GM21529 (cell line): ENCODE data around the gene TP53RK.

Source experiments
- ATAC-seq: cut with Tn5 transposase; IDR thresholded peaks from one replicate; pipeline ENCODE4 v1.9.1; 2021; ENCODE audit not compliant: unreplicated experiment

The TP53RK gene

DNA sequence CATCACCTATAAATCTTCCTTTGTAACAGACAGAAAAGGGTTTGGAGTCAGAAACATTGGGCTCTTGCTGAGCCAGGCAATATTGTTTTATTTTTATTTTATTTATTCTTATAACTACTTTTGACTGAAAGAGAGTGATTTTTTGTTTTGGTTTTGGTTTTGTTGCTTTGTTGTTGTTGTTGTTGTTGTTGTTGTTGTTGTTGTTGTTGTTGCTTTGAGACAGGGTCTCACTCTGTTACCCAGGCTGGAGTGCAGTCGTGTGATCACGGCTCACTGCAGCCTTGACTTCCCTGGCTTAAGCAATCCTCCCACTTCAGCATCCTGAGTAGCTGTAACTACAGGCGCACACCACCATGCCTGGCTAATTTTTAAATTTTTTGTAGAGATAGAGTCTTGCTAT lies 22.9 kb downstream of the TP53RK start:
- ATAC-seq = no peak

DNA sequence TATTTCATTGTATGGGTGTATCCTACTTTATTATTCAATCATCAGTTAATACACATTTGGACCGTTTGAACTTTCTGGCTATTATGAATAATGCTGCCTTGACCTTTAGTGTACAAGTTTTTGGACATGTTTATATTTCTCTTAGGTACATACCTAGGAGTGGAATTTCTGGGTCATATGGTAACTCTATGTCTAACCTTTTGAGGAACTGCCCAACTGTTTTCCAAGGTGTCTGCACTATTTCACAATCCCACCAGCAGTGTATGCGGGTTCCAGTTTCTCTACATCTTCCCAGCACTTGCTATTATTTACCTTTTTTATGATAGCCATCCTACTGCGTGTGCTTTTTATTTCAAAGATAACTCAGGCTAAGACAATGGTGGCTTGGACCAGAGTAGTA lies 23.6 kb downstream of the TP53RK start:
- no peak for ATAC-seq

GRCh38 chr20:46663531-46663930 lies 25.7 kb downstream of the TP53RK start:
- ATAC-seq = no peak

DNA sequence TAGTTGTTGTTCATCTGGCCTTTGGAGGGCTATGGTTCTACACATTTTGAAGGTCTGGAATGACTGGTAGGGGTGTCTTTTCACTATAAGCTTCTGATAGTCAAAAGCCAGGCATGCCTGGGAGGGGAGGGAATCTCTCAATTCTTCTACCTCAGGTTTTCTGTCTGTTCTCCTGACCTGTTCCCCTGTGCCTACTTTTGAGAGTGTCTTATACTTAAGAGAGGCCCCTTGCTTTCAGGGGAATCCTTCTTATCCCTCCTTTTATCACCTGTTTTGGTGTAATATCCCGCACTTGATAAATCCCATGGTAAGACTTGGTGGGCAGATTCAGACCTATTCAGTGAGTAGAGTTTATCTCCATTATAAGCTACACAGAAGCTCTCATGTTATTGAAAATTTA lies 27.6 kb downstream of the TP53RK start:
- ATAC-seq = no peak

DNA sequence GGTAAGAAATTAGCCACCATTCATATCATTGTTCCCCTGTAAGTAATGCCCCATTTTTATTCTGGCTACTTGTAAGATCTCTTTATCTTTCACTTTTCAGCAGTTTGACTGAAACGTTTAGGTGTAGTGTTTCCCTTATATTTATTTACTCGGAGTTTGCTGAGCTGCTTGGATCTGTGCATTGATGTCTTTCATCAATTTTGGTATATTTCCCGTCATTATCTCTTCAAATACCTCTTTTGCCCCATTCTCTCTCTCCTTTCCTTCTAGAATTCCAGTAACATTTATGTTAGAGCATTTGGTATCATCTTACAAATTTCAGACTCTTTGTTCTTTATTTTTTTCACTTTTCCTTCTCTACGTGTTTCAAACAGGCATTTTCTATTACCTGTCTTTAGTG lies 28.8 kb downstream of the TP53RK start:
- ATAC-seq = no peak

- no peak for ATAC-seq
Measured at GRCh38 chr20:46657618-46658017, 31.6 kb downstream of the TP53RK start.

DNA sequence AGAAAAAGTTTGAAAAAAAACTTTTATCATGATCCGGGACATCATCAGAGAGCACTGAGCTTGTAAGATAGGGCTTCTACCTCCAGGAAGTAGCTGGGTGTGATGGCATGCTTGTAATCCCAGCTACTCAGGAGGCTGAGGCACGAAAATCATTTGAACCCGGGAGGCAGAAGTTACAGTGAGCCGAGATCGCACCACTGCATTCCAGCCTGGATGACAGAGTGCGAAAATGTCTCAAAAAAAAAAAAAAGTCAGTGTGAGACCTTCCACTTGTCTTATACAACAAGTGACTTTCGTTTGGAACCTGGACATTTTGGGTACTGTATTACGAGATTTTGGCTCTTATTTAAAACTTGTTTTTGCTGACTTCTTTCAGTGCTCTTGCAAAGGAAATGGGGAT lies 32.1 kb downstream of the TP53RK start:
- no peak for ATAC-seq

DNA sequence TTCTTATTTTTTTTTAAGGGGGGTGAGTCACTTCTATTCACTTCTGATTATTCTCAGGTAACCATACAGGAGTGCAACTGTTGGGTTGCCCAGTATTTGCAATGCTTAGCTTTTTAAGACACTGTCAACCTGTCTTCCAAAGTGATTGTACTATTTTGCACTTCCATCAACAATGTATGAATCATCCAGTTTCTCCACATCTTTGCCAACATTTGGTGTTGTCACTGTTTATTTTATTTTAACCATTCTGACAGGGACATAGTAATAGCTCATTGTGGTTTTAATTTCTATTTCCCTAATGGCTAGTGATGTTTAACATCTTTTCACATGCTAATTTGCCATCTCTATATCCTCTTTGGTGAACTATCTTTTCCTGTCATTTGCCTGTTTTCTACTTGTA lies 36.5 kb downstream of the TP53RK start:
- ATAC-seq = no peak

GRCh38 chr20:46651091-46651962 lies 37.9 kb downstream of the TP53RK start, which contains the start of gene SLC13A3:
SLC13A3 (minus strand) TSS chr20:46651459; CDS start chr20:46651421, 38 bp downstream.
- ATAC-seq = no peak

GRCh38 chr20:46650575-46651090 lies 38.6 kb downstream of the TP53RK start:
- ATAC-seq = no peak

DNA sequence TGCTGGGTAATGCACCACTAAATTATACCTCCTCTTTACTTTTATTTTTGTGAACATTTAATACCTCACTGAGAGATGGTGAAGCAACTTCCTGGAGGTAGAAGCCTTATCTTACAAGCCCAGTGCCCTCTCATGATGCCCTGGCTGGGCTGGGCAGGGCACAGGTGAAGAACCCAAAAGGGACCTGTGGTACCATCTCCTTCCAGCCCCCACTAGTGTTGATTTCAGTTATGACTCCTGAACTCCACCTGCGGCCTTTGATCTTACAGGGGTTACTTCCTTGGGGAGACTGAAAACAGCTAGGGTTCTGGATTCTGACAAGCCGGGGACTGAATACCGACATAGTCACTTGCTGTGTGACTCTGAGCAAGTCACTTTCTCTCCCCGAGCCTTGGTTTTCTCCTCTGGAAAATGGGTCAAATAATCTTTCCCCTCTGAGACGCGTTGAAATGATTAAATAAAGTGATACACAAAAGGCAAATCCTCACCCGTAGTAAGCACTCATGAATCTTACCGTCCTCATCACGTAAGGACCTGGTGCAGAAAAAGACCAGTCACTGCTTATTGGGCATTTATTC lies 39.2 kb downstream of the TP53RK start:
- ATAC-seq = no peak

GRCh38 chr20:46649650-46649949 lies 39.6 kb downstream of the TP53RK start:
- ATAC-seq = no peak

- ATAC-seq = no peak
Measured at GRCh38 chr20:46648903-46649649, 40.2 kb downstream of the TP53RK start.

- ATAC-seq = no peak
Measured at GRCh38 chr20:46647469-46647868, 41.8 kb downstream of the TP53RK start.

DNA sequence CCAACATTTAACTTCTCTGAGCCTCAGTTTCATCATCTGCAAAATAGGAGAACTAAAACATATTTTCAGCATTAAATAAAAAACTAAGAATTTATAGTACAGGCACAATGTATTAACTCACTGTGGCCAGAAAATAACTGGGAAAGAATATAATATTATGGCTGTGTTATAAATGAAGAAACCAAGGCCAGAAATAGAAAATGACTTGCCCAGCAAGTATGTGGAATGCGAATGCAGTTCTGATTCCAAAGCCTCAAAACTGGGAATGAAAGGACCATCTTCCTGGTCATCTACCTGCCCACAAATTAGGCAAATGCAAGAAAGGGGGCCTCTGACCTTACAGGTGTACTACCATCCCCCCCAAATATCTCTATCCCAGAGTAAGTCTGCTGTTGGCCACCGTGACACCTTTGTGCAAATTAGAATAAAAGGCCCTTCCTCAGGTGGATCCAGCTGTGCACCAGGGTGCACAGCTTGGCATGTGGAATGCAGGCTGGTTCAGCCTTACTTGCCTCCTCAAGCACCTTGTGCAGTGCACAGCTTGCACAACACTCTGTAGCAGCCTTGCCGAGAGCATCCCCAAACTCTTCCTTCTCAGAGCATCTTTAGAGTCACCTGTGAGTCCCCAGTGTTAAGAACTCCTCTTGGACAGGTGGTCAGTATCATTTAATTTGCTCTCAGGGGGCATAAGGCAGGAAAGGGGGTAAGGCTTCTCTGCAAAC lies 42.4 kb downstream of the TP53RK start:
- no peak for ATAC-seq

DNA sequence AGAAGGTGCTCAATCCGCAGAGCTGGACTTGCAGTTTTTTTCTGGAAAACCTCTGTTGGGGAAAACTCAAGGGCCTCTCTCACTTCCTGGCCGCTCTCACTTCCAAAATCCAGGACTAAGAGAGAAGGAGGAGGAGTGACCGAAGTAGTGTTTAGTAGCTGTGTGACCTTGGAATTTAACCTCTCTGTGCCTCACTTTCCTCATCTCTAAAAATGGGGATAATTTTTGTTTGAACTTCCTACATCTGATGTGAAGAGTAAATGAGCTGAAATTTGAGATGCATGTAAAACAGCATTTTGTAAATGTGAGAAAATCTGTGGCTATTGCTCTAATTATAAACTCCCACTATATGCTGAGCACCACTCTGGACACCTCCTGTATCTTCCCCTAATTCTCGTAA lies 43.1 kb downstream of the TP53RK start:
- no peak for ATAC-seq

- ATAC-seq = no peak
Measured at GRCh38 chr20:46644733-46645132, 44.5 kb downstream of the TP53RK start.

DNA sequence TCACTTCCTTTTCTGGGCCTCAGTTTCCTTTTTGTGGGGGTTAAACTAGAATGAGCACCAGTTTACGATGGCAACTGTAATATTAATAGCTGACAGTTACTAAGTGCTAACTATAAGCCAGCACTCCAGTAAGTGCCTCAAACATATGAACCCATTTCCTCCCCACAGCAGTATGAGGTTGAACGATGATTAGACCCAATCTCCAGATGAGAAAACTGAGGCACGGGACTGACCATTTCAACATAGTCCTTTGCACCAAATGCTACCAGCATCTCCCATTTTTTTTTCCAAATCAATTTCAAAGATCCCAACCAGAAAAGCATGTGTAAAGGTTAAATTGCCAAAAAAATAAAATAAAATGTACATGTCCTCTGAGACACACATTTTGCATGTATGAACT lies 45.1 kb downstream of the TP53RK start:
- ATAC-seq = no peak

- no peak for ATAC-seq
Measured at GRCh38 chr20:46642969-46643343, 46.3 kb downstream of the TP53RK start.

DNA sequence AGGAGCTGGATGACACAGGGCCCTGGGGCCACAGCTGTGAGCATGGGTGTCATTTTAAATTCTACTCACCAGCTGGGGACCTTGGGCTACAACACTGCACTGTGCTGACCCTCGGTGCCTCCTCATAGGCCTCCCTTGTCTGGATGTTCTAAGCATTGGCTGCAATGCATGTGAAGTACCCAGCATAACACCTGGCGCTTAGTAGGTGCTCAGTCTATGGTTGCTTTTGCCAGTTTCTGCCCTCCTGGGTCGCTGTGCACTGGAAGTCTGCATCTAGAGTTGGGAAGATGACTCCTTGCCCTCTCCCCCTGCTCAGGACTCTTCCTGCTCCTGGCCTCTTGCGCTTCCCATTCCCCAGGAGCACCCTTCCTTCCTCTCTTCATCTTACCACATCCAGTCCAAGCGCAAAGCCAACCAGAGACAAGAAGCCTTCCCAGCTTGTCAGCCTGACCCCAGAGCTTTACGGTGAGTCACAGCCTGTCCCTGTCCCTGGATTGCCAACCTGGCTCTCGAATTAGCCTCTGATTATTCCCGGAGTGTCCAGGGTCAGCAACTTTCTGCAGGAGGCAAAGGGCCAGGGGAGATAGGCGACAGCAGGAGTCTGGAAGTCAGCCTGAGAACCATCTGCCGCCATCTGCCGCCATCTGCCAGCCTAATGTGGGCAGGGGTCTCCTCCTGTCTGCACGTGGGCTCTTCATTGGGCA lies 46.8 kb downstream of the TP53RK start:
- no peak for ATAC-seq

DNA sequence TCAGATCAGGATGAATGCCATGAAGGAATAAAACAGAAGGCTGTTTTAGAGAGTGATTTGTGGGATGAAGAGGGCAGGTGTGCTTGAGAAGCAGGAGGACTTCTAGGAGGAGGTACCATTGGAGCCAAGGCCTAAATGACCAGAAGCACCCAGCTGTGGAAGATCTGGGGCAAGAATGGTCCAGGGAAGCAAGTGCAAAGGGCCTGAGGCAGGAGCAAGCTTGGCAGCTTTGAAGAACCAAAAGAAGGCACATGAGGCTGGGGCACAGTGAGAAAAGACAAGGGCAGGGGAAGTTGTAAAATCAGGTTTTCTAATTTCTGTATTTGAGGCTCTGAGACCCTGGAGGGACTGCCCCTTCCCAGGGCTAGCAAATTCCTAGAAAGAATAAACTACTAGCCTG lies 47.8 kb downstream of the TP53RK start:
- no peak for ATAC-seq
